Measurements from ENCODE around the gene IFRD2. TPM values are rescaled to one million over a fixed set of nuclear protein-coding genes. Genes with fewer than 3 reads are reported as not detected.

Gene IFRD2
- total and polyA plus RNA-seq, 2 of the 13 experiments (the other 11 are each of a cell fraction or from before 2014, with no cell fraction given) = 32.8 to 96.1 TPM

DNA sequence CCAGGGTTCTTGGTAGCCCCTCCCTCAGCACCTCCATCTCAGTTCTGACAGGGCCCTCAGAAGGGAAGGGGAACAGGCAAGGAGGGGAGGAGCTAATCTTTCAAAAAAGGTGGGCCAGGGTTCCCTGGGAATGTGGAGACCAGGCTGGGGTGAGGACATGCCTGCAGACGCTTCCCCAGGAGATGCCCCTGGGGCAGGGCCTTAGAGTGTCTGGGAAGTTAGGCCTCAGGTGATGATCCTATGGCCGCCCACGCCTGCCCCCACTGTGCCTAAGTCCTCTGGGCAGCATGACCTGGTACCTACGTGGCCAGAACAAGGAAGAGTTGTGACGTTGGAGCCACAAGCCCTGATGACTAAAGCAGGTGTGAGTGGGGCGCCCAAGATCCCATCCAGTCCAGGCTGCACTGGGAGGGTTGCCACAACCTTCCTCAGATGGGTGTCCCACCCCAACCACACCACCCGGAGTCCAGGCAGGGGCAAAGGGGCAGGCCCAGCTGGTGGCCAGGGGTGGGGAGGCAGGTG, 27.2 kb downstream of the IFRD2 start (continued):
- TF ChIP-seq, protein P1, sequence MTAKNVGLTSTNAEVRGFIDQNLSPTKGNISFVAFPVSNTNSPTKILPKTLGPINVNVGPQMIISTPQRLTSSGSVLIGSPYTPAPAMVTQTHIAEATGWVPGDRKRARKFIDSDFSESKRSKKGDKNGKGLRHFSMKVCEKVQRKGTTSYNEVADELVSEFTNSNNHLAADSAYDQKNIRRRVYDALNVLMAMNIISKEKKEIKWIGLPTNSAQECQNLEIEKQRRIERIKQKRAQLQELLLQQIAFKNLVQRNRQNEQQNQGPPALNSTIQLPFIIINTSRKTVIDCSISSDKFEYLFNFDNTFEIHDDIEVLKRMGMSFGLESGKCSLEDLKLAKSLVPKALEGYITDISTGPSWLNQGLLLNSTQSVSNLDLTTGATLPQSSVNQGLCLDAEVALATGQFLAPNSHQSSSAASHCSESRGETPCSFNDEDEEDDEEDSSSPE (CRISPR knock-in tag; IDR thresholded peaks at IDR 0.05) = no peak
- no peak for TF ChIP-seq ZBTB1 (CRISPR knock-in tag; IDR thresholded peaks at IDR 0.05; ENCODE audit: borderline replicate concordance)
- TF ChIP-seq, protein P2, sequence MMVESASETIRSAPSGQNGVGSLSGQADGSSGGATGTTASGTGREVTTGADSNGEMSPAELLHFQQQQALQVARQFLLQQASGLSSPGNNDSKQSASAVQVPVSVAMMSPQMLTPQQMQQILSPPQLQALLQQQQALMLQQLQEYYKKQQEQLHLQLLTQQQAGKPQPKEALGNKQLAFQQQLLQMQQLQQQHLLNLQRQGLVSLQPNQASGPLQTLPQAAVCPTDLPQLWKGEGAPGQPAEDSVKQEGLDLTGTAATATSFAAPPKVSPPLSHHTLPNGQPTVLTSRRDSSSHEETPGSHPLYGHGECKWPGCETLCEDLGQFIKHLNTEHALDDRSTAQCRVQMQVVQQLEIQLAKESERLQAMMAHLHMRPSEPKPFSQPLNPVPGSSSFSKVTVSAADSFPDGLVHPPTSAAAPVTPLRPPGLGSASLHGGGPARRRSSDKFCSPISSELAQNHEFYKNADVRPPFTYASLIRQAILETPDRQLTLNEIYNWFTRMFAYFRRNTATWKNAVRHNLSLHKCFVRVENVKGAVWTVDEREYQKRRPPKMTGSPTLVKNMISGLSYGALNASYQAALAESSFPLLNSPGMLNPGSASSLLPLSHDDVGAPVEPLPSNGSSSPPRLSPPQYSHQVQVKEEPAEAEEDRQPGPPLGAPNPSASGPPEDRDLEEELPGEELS (CRISPR knock-in tag; IDR thresholded peaks at IDR 0.05) = peak; percentile 6; the same call in 1 of the 2 replicates
- TF ChIP-seq ATM (IDR thresholded peaks at IDR 0.05; ENCODE audit: borderline replicate concordance) = no peak
- TF ChIP-seq BCL3 (CRISPR knock-in tag; IDR thresholded peaks at IDR 0.05) = peak; percentile 14; the same call in 1 of the 2 replicates
- TF ChIP-seq ELF1 (CRISPR knock-in tag; IDR thresholded peaks at IDR 0.05) = 0 out of 2 replicates have a peak, but pooled peaks have one; percentile 3
- TF ChIP-seq RXRA (CRISPR knock-in tag; IDR thresholded peaks at IDR 0.05) = 0 out of 2 replicates have a peak, but pooled peaks have one; percentile 7
- TF ChIP-seq ZNF549 (CRISPR knock-in tag; IDR thresholded peaks at IDR 0.05) = no peak
- no peak for TF ChIP-seq PTBP1 (IDR thresholded peaks at IDR 0.05; ENCODE audit: low read depth, low read length, poor library complexity, severe bottlenecking)
- TF ChIP-seq ZSCAN9 (CRISPR knock-in tag; IDR thresholded peaks at IDR 0.05; ENCODE audit: borderline replicate concordance) = no peak
- TF ChIP-seq SRY (CRISPR knock-in tag; IDR thresholded peaks at IDR 0.05) = no peak
- TF ChIP-seq ZKSCAN8 (CRISPR knock-in tag; IDR thresholded peaks at IDR 0.05; ENCODE audit: borderline replicate concordance) = no peak
- TF ChIP-seq TOPORS (CRISPR knock-in tag; IDR thresholded peaks at IDR 0.05) = no peak
- TF ChIP-seq ZNF780A (CRISPR knock-in tag; IDR thresholded peaks at IDR 0.05) = no peak
- TF ChIP-seq ZNF569 (CRISPR knock-in tag; IDR thresholded peaks at IDR 0.05; ENCODE audit: borderline replicate concordance) = no peak
- TF ChIP-seq KLF15 (CRISPR knock-in tag; IDR thresholded peaks at IDR 0.05; ENCODE audit: borderline replicate concordance) = no peak
- TF ChIP-seq ZNF878 (CRISPR knock-in tag; IDR thresholded peaks at IDR 0.05) = no peak
- no peak for TF ChIP-seq ZNF775 (CRISPR knock-in tag; IDR thresholded peaks at IDR 0.05; ENCODE audit: borderline replicate concordance)
- no peak for TF ChIP-seq CERS6 (CRISPR knock-in tag; IDR thresholded peaks at IDR 0.05)
- TF ChIP-seq, protein P3, sequence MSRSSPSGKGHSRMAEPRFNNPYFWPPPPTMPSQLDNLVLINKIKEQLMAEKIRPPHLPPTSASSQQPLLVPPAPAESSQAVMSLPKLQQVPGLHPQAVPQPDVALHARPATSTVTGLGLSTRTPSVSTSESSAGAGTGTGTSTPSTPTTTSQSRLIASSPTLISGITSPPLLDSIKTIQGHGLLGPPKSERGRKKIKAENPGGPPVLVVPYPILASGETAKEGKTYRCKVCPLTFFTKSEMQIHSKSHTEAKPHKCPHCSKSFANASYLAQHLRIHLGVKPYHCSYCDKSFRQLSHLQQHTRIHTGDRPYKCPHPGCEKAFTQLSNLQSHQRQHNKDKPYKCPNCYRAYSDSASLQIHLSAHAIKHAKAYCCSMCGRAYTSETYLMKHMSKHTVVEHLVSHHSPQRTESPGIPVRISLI (CRISPR knock-in tag; IDR thresholded peaks at IDR 0.05; ENCODE audit: borderline replicate concordance) = no peak
- no peak for TF ChIP-seq CCAR2 (optimal IDR thresholded peaks at IDR 0.05; ENCODE audit: low read depth, low read length)

Data from HepG2 (cell line).